Measurements from ENCODE around the gene SLC7A6.
"Not testable (repeated sequence)": the region's sequence is repeated elsewhere in the genome, so short reads cannot be mapped to it uniquely, and the experiment has no call there.

The SLC7A6 gene

DNA sequence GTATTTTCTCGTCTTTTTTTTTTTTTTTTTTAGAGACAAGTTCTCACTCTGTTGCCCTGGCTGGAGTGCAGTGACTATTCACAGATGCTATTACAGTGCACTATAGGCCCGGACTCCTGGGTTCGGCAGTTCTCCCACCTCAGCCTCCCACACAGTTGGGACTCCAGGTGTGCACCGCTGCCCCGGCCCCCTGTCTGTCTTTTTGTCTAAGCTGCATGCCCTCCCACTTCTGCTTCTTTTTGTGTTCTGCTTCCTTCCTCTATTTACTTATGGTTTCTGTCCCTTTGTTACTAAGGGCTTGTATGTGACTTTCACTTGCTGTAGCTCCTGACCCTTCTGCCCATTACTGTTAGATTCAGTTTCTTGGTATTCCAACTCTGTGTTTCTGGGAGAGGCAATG lies 20.5 kb downstream of the SLC7A6 start:
- DNase-seq, result no peak

DNA sequence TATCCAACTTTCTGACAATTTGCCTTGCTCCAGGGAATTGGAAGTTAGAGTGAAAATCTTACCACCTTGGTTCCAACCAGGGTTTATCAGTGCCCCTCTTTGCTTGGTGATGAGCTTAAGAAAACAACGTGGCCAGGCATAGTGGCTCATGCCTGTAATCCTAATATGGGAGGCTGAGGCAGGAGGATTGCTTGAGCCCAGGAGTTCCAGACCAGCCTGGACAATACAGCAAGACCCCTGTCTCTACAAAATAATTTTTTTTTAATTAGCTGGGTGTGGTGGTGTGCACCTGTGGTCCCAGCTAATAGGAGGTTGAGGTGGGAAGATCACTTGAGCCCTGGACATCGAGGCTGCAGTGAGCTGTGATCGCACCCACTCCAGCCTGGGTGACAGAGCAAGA lies 21.4 kb downstream of the SLC7A6 start:
- no peak for DNase-seq

DNA sequence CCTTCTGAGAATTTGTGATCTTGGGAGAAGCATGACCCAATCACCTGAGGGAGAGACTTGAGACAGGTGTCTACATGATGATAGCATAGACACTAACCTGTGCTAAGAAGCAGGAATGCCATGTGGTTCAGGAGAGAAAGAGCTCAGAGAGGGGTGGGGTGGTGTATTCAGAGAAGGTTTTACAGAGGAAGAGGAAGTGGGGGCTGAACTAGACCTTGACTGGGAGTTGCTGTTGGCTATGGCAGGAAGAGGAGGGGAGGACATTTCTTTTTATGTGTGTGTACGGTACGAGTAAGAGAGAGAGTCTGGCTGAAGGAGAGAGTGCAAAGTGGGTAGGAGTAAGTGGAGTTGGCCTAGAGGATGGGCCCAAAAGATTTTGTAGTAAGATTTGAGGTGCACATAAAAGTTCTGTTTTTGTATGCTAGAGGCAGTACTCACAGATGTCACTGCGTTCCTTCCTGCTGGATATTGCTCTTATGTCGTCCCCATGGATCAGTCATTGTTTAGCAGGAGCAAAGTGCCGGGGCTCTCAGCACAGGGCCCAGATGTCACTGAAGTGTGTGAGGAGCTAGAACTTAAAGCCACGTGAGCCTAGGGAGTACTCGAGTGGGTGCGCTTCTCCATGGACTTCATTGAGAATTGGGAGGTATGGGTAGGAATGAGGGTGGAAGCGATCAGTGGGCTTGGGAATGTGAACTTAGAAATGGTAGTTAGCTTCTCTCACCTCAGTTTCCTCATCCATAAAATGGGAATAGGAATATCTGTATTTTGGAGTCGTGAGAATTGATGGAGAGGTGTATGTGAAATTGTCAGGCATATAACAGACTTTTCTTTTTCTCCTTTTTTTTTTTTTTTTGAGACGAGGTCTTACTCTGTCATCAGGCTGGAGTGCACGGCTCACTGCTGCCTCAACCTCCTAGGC lies 22.1 kb downstream of the SLC7A6 start:
- DNase-seq, result no peak

DNA sequence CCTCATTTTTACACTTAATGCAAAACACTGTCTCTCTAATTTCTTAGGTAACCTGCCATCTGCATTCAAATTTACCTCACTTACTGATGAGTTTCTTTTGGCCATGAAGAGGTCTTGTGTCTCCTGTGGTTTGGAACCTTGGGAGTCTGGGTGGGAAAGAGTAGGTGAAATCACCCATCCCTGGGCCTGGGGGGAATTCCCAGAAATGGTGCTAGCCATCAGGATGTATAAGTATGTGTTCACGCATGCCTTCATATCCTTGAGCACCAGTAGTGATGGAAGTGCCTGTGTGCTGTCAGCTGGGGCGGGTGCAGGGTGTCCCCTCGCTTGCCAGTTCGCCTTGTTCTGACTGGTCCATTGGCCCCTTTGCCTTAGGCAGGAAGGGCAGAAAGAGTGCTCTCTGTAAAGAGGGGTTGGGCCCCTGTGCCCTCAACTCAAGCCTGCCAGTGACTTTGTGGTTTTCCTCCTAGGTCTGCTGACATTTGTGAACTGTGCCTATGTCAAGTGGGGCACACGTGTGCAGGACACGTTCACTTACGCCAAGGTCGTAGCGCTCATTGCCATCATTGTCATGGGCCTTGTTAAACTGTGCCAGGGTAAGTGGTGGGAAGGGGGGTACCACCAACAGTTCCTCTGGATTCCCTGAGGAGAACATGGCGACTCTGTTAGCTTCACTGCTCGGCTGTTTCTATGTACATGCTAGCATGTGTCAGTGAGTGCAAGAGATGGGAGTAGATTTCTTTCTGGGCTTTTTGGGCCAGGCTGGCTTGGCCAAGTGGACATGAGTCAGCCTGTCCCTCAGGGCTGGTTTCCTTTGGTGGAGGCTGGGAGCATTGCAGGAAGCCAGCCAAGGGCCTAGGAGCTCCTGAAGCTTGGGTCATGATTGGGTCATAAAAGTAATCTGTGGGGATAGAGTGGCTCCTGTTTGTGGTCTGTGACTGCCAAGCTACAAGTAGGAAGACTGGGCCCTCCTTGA lies 23.2 kb downstream of the SLC7A6 start:
- DNase-seq, result no peak

DNA sequence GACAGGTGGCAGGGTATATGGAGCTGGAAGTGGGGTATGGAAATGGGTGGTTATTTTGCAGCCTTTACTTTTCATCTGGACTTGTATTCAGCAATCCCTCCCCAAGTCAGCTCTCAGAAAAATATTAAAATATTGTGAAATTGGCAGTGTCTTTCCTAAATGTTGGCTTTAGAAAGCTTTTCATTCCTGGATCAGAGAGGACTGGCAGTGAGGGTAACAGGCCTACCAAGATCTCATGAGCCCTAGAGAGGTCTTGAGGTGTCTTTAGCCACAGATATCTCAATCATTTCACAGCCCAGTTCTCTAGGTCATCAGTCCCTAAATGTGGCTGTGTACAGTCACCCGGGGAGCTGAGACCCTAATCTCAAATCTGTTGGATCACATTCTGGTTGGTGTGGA lies 23.9 kb downstream of the SLC7A6 start:
- no peak for DNase-seq

DNA sequence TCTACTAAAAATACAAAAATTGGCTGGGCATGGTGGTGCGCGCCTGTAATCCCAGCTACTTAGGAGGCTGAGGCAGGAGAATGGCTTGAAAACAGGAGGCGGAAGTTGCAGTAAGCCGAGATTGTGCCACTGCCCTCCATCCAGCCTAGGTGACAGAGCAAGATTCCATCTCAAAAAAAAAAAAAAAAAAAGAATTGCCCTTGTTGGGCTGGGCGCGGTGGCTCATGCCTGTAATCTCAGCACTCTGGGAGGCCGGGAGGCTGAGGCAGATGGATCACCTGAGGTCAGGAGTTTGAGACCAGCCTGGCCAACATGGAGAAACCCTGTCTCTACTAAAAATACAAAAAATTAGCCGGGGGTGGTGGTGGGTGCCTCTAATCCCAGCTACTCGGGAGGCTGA lies 24.5 kb downstream of the SLC7A6 start:
- DNase-seq, result not testable (repeated sequence)

DNA sequence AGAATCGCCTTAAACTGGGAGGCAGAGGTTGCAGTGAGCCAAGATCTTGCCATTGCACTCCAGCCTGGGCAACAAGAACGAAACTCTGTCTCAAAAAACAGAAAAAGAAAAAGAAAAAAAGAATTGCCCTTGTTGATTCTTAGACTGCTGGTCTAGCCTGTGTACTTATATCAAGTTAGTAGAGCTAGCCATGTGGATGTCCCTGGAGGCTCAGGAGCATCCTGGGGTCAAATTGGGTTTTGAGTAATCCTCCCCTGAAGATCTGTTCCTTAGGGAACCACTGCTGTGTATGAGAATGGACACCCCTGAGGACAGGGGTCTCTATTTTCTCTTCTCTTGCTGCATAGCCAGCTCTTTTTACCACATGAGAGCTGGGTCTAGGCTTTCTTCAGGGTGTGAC lies 24.9 kb downstream of the SLC7A6 start:
- DNase-seq, result no peak

DNA sequence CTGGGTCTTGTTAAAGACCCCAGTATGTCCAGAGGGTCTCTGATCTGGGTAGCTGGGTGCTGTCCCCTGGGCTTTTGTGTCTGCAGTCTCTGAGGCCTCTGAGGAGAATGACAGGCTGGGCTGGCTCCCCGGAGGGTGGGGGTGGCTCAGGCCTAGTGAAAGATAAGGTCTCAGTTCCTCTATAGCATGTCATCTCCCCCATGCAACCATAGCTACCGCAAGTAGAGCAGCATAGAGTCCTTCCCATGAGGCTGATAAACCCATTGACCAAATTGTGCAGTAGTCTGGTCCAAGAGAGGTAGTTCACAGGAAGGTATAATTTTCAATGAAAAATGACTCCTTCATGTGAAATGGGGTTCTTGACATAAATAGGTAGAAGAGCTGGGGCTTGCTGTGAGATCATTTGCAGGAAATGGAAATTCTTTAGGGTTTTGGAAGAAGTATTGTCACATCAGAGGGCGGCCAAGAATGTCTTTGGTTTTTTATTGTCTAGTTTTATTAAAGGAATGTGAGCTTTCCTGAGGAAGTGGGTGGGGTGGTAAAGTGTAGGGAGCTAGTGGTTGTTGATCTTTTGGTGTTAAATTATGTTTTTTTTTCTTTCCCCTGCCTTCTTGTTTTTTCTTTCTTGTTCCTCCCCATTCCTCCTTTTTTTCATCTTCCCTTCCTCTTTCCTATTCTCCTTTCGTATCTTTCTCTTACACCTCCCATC lies 25.4 kb downstream of the SLC7A6 start:
- no peak for DNase-seq

DNA sequence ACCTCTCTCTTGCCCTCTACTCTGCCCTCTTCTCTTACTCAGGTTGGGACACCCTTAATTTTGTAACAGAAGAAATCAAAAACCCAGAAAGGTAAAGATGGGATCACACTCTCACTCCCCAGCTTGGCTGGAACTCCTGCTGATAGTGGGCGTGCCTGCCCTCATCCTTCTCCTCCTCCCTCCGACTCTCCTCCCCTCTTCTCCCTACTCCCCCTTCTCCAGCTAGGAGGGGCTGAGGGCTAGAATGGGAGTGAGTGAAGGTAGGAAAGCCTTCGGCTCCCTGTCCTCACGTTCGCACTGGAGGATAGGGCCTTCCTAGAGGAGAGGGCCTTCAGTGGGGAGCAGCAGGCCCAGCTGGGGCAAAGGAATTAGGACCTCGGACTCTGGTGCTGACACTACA lies 26.1 kb downstream of the SLC7A6 start:
- no peak for DNase-seq

DNA sequence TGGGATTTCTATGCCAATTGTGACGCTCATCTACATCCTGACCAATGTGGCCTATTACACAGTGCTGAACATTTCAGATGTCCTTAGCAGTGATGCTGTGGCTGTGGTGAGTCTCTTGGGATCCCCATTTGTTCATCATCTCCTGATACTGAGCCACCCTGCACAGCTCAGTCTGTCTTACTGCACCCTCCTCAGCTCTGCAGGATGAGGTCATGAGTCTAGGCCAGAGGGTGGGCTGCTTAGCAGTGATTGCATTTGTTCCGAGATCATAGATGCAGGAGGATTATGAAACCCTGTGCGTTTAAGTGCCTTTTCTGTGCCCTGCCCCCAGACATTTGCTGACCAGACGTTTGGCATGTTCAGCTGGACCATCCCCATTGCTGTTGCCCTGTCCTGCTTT lies 26.9 kb downstream of the SLC7A6 start:
- no peak for DNase-seq

DNA sequence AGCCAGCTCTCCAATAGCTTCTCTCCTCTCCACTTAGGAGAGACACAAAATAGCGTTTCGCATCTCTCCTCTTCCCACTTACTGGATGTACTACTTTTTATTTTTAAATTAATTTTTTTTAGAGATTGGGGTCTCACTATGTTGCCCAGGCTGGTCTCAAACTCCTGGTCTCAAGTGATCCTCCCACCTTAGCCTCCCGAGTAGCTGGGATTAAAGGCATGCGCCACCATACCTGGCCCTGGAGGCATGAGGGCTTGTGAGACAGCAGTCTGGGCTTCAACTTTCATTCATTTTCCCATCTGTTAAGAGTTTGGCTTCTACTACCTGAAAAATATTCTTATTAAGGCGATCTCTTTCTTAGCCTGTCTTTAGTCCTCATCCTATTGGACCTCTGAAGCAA lies 28.1 kb downstream of the SLC7A6 start:
- no peak for DNase-seq

DNA sequence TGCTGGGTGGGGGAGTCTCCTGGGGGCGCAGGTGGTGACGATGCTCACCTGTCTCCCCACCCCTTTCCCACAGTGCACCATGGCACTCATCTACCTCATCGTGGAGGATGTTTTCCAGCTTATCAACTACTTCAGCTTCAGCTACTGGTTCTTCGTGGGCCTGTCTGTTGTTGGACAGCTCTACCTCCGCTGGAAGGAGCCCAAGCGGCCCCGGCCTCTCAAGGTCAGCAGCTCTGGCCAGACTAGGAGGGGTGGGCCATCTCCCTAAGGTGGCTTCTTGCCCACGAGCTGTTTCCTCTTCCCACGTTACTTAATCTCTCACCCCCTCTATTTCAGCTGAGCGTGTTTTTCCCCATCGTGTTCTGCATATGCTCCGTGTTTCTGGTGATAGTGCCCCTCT lies 32.0 kb downstream of the SLC7A6 start:
- DNase-seq, result no peak

DNA sequence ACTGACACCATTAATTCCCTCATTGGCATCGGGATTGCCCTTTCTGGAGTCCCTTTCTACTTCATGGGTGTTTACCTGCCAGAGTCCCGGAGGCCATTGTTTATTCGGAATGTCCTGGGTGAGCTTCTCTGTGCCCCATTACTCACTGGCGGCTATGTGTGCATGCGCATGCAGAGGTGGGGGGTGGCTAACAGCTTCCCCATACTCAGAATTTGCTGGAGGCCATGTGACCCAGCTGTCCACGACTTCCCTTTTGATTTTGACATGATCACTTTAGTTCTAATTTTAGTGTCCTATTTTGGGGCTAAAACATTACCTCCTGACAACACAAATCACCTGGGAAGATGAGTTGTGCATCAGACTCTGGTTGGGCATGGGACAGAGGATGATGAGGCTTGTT lies 32.4 kb downstream of the SLC7A6 start:
- no peak for DNase-seq

DNA sequence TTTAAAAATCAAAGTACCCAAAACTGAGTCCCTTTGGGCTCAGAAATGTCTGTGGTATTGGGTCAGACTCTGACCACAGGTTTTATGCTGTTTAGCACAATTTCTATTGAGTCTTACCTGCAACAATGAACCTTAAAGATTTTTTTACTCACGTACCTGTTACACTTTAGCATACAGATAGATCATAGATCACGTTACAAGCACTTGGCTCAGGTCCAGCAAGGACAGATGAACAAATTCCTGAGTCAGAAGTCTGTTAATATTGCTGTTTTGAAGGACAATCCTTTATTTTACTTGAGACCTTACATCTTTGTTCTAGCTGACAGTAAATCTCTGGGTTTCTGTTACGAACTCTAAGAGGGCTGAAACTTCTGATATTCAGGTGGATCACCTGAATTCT lies 33.6 kb downstream of the SLC7A6 start:
- no peak for DNase-seq

DNA sequence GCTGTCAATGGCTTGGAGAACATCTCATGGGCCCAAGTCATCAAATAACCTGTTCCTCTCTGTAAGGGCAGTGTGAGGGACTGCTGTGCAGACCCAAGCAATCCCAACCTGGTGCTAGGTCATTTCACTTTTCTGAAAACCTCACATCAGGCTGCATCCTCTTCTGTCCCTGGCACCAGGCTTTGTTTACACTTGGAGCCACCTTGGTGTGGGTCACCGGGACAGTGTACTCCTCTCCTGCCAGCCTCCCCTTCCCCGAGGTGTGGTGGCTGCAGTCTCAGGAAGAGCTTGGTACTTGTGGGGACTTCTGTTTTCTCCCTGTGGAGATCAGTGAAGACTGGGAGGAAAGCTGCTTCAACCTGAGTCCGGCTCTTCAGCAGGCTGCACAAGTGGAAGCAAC lies 34.0 kb downstream of the SLC7A6 start:
- DNase-seq, result no peak

DNA sequence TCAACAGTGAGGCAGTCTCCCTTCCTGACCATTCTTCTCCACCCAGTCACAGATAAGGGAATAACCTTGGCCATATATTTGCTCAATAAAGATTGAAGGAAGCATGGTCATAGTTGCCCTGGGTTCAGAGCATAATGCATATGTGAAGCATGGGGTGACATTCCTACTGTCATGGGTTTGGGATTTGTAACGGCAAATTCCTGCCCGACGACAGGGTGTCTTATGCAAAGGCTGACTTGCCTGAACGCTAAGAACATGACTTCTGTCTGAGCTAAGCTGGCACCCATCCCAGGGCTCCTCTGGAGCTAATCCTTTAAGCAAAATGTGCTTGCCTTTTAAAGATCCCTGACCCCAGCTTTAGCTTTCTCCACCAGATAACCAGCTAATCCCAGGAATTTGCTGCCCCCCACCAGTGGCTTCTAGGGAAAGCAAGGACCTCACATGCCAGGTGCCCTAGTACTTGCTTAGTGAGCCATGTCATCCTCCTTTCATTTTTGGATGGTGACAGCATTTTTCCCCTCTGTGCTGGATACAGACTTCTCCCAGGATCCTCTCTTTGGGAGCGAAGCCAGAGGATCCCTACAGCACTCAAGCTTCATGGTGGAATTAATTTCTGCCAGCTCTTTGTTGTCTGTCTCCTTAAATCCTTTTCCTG lies 34.7 kb downstream of the SLC7A6 start:
- no peak for DNase-seq

DNA sequence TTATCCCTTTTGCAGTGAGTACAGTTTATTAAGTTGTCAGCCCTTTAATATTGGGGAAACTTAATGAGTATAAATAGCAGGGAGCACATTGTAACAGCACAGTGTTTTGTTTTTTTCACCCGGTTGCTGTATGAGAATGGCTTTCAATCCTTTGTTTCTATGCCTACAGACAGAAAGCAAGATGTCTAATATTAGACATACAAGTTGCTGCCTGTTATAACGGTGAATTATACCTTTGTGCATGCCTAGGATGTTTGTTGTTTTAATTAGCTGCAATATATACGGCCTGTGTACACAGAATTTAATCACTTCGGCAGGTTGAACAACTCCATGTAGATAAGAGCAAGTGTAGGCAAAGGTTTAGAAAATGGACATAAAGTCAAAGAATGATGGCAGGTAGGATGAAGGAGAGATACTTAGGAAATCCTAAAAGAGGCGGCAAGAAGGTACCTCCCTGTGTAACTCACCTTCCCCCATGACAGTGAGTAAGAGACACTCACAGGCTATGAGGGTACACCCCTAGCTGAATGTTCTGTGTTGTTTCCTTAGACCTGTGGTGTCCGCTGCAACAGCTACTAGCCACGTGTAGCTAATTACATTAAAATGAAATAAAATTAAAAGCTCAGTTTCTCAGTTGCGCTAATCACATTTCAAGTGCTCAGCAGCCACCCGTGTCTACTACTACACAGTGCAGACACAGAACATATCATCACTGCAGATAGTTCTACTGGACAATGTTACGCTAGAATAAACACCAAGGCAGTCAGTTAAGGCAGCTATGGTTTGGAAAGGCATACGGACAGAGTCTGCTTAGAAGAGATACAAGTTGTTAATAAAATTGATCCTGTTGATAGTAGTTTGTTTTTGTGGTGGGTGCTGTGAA lies 35.5 kb downstream of the SLC7A6 start:
- no peak for DNase-seq

DNA sequence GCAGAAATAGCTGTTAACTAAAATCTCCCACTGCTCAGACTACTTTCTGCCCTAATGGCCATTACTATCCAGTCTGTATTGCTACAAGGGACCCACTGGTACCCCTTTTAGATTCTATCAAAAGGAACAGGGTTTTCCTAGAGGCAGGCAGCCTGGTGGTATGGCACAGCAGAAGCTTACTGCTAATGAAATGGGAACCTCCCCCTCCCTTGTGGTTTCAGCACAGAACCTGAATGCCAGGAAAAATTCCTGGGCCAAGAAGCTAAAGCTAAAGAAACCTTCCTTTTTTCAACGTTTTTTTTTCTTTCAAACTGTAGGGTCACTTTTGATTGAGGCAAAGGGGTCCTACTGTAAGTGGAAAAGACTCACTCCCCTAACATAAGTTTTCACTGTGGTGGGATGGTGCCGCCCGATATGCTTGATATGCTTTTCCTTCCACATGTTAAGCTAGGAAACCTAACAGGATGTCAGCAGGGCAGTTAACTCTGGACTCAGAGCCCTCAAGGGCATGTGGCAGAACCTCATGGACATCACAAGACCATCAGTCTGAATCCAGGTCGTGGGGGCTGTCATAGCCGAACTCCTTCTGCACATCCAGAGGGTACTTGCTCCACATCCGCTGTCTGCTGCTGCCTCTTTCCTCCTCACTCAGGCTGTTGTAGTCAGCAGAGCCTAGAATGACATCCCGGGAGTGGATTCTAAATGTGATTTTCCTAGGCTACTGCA lies 36.6 kb downstream of the SLC7A6 start:
- DNase-seq, result no peak

DNA sequence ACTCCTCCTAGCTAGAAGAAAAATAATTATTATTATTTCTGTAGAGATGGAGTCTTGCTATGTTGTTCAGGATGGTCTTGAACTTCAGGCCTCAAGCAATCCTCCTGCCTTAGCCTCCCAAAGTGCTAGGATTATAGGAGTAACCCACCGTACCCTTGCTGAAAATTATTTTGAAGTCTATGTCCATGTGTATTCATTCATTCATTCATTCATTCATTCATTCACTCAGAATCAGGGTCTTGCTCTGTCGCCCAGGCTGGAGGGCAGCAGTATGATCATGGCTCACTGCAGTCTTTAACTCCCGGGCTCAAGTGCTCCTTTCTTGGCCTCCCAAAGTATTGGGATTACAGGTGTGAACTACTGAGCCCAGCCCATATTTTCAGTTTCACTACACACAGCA lies 42.3 kb downstream of the SLC7A6 start:
- DNase-seq, result no peak

DNA sequence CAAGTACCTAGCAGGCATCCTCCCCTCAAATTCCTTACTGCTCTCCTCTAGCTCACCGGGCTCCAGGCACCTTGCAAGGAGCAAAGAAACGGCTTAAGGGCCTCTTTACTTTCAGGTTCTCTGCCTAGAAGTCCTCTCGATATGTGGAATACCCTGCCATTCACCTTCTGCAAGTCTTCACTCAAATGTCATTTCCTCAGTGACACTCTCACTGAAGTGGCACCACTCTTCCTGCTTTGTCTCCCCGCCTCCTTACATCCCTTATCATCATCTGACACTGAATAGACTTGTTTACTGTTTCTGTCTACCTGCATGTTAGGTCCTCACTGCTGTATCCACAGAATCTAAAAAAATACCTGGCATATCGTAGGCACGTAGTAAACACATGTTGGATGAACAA lies 45.5 kb downstream of the SLC7A6 start:
- no peak for DNase-seq

DNA sequence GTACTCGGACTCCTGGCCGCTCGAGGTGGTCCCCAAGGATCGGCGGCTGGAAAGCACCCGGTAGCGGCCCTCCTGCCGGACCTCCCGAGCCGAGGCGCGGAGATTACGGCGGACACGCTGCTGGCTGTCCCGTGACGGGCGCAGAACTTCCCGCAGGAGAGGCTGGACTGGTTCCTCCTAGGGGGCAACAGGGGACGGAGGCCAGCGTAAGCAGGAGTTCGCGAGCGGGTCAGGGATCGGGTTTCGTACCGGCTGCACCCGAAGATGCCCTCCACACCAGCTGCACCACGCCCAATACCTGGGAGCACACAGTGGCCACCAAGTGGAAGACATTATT lies 46.1 kb downstream of the SLC7A6 start:
- DNase-seq, result peak; percentile 46
